Measurements from ENCODE around the gene CPEB4.

GRCh38 chr5:173901705-173902104 lies 13.6 kb downstream of the CPEB4 start:
- TF ChIP-seq CTCF (IDR thresholded peaks at IDR 0.05; ENCODE audit: low read depth, low read length) (no peak), EZH2phosphoT487 (IDR thresholded peaks at IDR 0.05; ENCODE audit: low read depth) (no peak)

Data from OCI-LY3 (cell line).